Mesenchymal stem cell (in vitro differentiated cells and primary cell): ENCODE measurements around the gene BUD23. TPM values are rescaled to one million over a fixed set of nuclear protein-coding genes. Genes with fewer than 3 reads are reported as not detected.

Experiments
- DNase-seq: peaks from one replicate; pipeline ENCODE4 v3.0.0-alpha.2; 2013
- H2AFZ ChIP-seq: one replicate; pipeline ENCODE4 v1.6.1; 2013; ENCODE audit warnings: low read depth, mild to moderate bottlenecking, control low read depth, inconsistent platforms, low read length, moderate library complexity
- H2AK5ac ChIP-seq: 2 replicates; pipeline ENCODE4 v1.6.1; 2013; ENCODE audit warnings: low read length, moderate library complexity, mild to moderate bottlenecking, inconsistent platforms; ENCODE audit not compliant: severe bottlenecking
- H2BK120ac ChIP-seq: one replicate; pipeline ENCODE4 v1.6.1; 2013; ENCODE audit warnings: low read depth, mild to moderate bottlenecking, inconsistent platforms, low read length, moderate library complexity
- H2BK12ac ChIP-seq, 2 experiments: one replicate each; pipeline ENCODE4 v1.6.1; 2013; ENCODE audit warnings: inconsistent platforms in 2 of 2, low read length in 2 of 2, mild to moderate bottlenecking in 2 of 2, moderate library complexity in 2 of 2, control low read depth in 1 of 2
- H2BK15ac ChIP-seq: one replicate; pipeline ENCODE4 v1.6.1; 2013; ENCODE audit warnings: mild to moderate bottlenecking, low read depth, inconsistent platforms; ENCODE audit not compliant: poor library complexity, severe bottlenecking
- H2BK5ac ChIP-seq: 2 replicates; pipeline ENCODE4 v1.6.1; 2013; ENCODE audit warnings: low read depth, mild to moderate bottlenecking, low read length, control low read depth, inconsistent platforms; ENCODE audit not compliant: poor library complexity, severe bottlenecking
- H3K14ac ChIP-seq, 2 experiments: one replicate each; pipeline ENCODE4 v1.6.1; 2013; ENCODE audit warnings: inconsistent platforms in 2 of 2, low read length in 2 of 2, control low read depth in 1 of 2, mild to moderate bottlenecking in 1 of 2, moderate library complexity in 1 of 2
- H3K18ac ChIP-seq, 2 experiments: one replicate each; pipeline ENCODE4 v1.6.1; 2013; ENCODE audit warnings: inconsistent platforms in 2 of 2, low read length in 2 of 2, control low read depth in 1 of 2, low read depth in 1 of 2, mild to moderate bottlenecking in 1 of 2
- H3K23ac ChIP-seq, 2 experiments: one replicate each; pipeline ENCODE4 v1.6.1; 2013; ENCODE audit warnings: inconsistent platforms in 2 of 2, low read length in 2 of 2, mild to moderate bottlenecking in 2 of 2, moderate library complexity in 2 of 2, control low read depth in 1 of 2
- H3K27ac ChIP-seq: 2 replicates; pipeline ENCODE4 v1.5.1; 2013; ENCODE audit warnings: mild to moderate bottlenecking, moderate library complexity, low read length, control low read depth, inconsistent platforms; ENCODE audit not compliant: poor library complexity, severe bottlenecking
- H3K27me3 ChIP-seq, 2 experiments: 2 replicates each; pipeline versions ENCODE4 v1.6.1 to v1.7.0; 2013; ENCODE audit warnings: low read length in 2 of 2, mild to moderate bottlenecking in 2 of 2, moderate library complexity in 2 of 2, control low read depth in 1 of 2, inconsistent platforms in 1 of 2; ENCODE audit not compliant: control insufficient read depth in 1 of 2, insufficient read depth in 1 of 2
- H3K36me3 ChIP-seq, 2 experiments: 2 replicates each; pipeline versions ENCODE4 v1.6.1 to v1.7.0; 2013; ENCODE audit warnings: low read length in 2 of 2, control low read depth in 1 of 2, inconsistent platforms in 1 of 2, low read depth in 1 of 2, mild to moderate bottlenecking in 1 of 2; ENCODE audit not compliant: insufficient read depth in 2 of 2, control insufficient read depth in 1 of 2
- H3K4ac ChIP-seq, 2 experiments: one replicate each; pipeline ENCODE4 v1.6.1; 2013; ENCODE audit warnings: inconsistent platforms in 2 of 2, low read length in 2 of 2, mild to moderate bottlenecking in 2 of 2, moderate library complexity in 2 of 2, control low read depth in 1 of 2, low read depth in 1 of 2
- H3K4me1 ChIP-seq: 2 replicates; pipeline ENCODE4 v1.6.1; 2013; ENCODE audit warnings: low read depth, low read length, control low read depth; ENCODE audit not compliant: control insufficient read depth, insufficient read depth
- H3K4me2 ChIP-seq: 2 replicates; pipeline ENCODE4 v1.6.1; 2013; ENCODE audit warnings: low read length, mild to moderate bottlenecking, inconsistent platforms; ENCODE audit not compliant: poor library complexity, severe bottlenecking
- H3K4me3 ChIP-seq, 2 experiments: 2 replicates each; pipeline versions ENCODE4 v1.5.1 to v1.7.0; 2013; ENCODE audit warnings: low read length in 2 of 2, mild to moderate bottlenecking in 2 of 2, control low read depth in 1 of 2, low read depth in 1 of 2; ENCODE audit not compliant: insufficient read depth in 1 of 2
- H3K79me1 ChIP-seq: replicated peaks from 2 replicates; pipeline ENCODE4 v1.6.1; 2013; ENCODE audit warnings: mild to moderate bottlenecking, control low read depth, low read length, inconsistent platforms; ENCODE audit not compliant: poor library complexity, severe bottlenecking
- H3K9ac ChIP-seq: 2 replicates; pipeline ENCODE4 v1.7.0; 2013; ENCODE audit warnings: mild to moderate bottlenecking, low read length, moderate library complexity
- H3K9me3 ChIP-seq: 2 replicates; pipeline ENCODE4 v1.7.0; 2013; ENCODE audit warnings: mild to moderate bottlenecking, low read length; ENCODE audit not compliant: control insufficient read depth
- H4K8ac ChIP-seq: one replicate; pipeline ENCODE4 v1.6.1; 2013; ENCODE audit warnings: inconsistent platforms, mild to moderate bottlenecking, low read length, moderate library complexity
- H4K91ac ChIP-seq: one replicate; pipeline ENCODE4 v1.6.1; 2013; ENCODE audit warnings: mild to moderate bottlenecking, low read length, inconsistent platforms
- WGBS: methylation state at CpG from one replicate; pipeline ENCODE4 v1.1.7; 2013; ENCODE audit warnings: mixed read lengths; 5-methylcytosine and 5-hydroxymethylcytosine counted together
- small RNA-seq: library from polyadenylated mRNA; stranded (forward); fragments of <200 nt; extraction: miRNeasy Mini kit (QIAGEN cat#:217004); gene quantifications from one replicate; pipeline ENCODE3, GENCODE V24; 2013; ENCODE audit warnings: low read depth

Gene BUD23

DNA sequence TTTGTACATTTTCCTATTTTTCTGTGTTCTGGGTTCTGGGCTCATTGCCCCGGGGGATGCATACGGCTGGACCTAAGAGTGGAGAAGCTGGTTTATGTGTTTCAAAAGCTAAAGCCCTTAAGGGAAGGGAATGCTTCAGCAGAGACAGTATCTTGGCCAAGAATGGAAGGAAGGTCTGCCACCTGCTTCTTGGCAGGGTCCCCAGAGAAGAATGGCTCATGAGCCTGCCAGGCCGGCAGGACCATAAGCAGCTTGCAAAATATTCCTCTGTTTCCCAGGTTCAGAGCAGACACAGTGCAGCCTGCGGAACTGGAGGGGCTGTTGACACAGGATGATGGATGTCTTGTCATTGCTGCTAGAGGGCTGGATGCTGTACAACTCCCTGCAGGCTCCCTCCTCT is 63.0 kb downstream of the BUD23 start:
- H3K27me3 ChIP-seq: no peaks in the 10 kb centered on the region
- peaks cover 21% of the 10 kb centered on the region for H3K4me1 ChIP-seq
- no peak for DNase-seq
- H3K4me2 ChIP-seq: no peak overlapping the region
- no peak overlapping the region for H3K27ac ChIP-seq
- H3K18ac ChIP-seq: no peak overlapping the region
- H2BK5ac ChIP-seq: no peak overlapping the region
- no peak overlapping the region for H3K4ac ChIP-seq
- H4K91ac ChIP-seq: no peak overlapping the region
- H3K4me3 ChIP-seq: no peak overlapping the region
- no peak overlapping the region for H3K14ac ChIP-seq
- no peak overlapping the region for H2BK15ac ChIP-seq
- no peak overlapping the region for H4K8ac ChIP-seq
- H2BK12ac ChIP-seq: no peak overlapping the region
- H2AK5ac ChIP-seq: no peak overlapping the region
- no peak overlapping the region for H3K23ac ChIP-seq
- H2AFZ ChIP-seq: no peak overlapping the region
- H3K79me1 ChIP-seq: peaks cover 5% of the 10 kb centered on the region
- no peaks in the 10 kb centered on the region for H3K36me3 ChIP-seq
- no peaks in the 10 kb centered on the region for H3K9me3 ChIP-seq
- WGBS: 75% methylated on average over 4 of the region's 4 CpGs
- H2BK120ac ChIP-seq: no peak overlapping the region
- no peak overlapping the region for H3K9ac ChIP-seq

Small RNA genes lying within 50 kb of the gene (small RNA-seq; reads per million reads assigned to genes)
- gene MIR4284: not detected
- not detected for gene RN7SL265P
